Stimulated activated effector memory CD8-positive, alpha-beta T cell treated with anti-CD3 and anti-CD28 coated beads, Interleukin-12 subunit alpha, Interleukin-12 subunit beta, amount 100 ng/mL, for 72 hours (primary cell): ENCODE data around the gene LYRM9.
"Not testable (repeated sequence)": the region's sequence is repeated elsewhere in the genome, so short reads cannot be mapped to it uniquely, and the experiment has no call there.

Experiments used
- ATAC-seq: fragments of 150-1000 bp; cut with Tn5 transposase; 2 replicates; pipeline ENCODE4 v1.10.0; 2021
- DNase-seq, 2 donors: peaks; one replicate each; pipeline ENCODE4 v3.0.0; 2021 to 2022; ENCODE audit warnings: low spot score in 2 of 2
- H3K27ac Mint-ChIP-seq: one replicate; pipeline ENCODE4 v1.8.0; 2022; ENCODE audit warnings: mild to moderate bottlenecking, mixed read lengths
- H3K36me3 Mint-ChIP-seq: one replicate; pipeline ENCODE4 v1.8.0; 2022; ENCODE audit warnings: mild to moderate bottlenecking, mixed read lengths
- H3K4me1 Mint-ChIP-seq: one replicate; pipeline ENCODE4 v1.8.0; 2022; ENCODE audit warnings: mixed read lengths
- H3K4me3 Mint-ChIP-seq: one replicate; pipeline ENCODE4 v1.8.0; 2022; ENCODE audit warnings: mild to moderate bottlenecking, mixed read lengths
- H3K9me3 Mint-ChIP-seq: one replicate; pipeline ENCODE4 v1.8.0; 2022; ENCODE audit warnings: mixed read lengths

Gene LYRM9

GRCh38 chr17:27893841-27894503, 807 bp upstream of the LYRM9 start:
- ATAC-seq: no peak
- Mint-ChIP-seq H3K9me3 (no peaks in the 10 kb centered on the region), H3K36me3 (peaks cover 6% of the 10 kb centered on the region), H3K27ac (peak overlapping the region; percentile 75), H3K4me3 (peak overlapping the region; percentile 72), H3K4me1 (peaks cover 14% of the 10 kb centered on the region)
- DNase-seq: no peak

DNA sequence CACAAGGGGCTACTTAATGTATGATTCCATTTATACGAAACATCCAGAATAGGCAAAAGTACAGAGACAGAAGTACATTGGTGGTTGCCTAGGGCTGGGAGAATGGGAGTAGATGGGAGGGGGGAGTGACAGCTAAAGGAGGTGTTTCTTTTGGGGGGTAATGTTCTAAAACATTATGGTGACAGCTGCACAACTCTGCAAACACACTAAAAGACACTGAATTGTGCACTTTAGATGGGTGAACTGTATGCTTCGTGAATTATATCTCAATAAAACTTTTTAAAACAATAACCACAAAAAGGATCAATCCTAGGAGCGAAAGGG, 661 bp downstream of the LYRM9 start:
- peak overlapping the region; percentile 72 for H3K4me3 Mint-ChIP-seq
- DNase-seq (no peak), ATAC-seq (no peak)
- peaks cover 6% of the 10 kb centered on the region for H3K36me3 Mint-ChIP-seq
- H3K27ac Mint-ChIP-seq: peak overlapping the region; percentile 41
- H3K4me1 Mint-ChIP-seq: peaks cover 24% of the 10 kb centered on the region
- no peaks in the 10 kb centered on the region for H3K9me3 Mint-ChIP-seq

- H3K4me3 Mint-ChIP-seq: no peak overlapping the region
- ATAC-seq: no peak
Measured at GRCh38 chr17:27891841-27892240, 1.3 kb downstream of the LYRM9 start.

DNA sequence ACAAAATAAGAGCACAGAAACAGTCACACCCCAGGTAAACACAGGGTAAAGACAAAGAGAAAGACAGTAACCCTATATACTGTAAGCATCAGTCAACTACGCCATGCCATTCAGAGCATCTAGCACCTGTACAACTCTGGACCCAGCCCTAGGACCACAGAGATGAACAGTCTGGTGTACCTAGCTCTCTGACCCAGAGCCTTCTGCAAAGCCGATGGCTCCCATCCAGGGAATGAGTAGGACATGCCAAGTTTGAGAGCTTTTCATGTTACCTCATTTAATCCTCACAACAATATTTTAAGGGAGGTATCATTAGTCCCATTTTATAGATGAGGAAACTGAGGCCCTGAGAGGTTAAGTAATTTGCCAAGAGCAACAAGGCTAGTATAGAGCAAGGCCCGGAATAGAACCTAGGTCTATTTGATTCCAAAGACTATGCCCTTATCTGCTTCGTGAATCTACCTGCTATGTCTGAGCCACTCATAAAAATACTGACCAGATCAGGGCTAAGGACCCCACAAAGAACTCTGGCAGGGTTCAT, 3.4 kb downstream of the LYRM9 start:
- Mint-ChIP-seq H3K9me3 (no peaks in the 10 kb centered on the region), H3K27ac (no peak overlapping the region), H3K4me1 (peaks cover 35% of the 10 kb centered on the region), H3K4me3 (no peak overlapping the region), H3K36me3 (peaks cover 6% of the 10 kb centered on the region)
- DNase-seq: no peak
- no peak for ATAC-seq

More at GRCh38 chr17:27891841-27892240, 1.3 kb downstream of the LYRM9 start:
- H3K27ac Mint-ChIP-seq: no peak overlapping the region
- peaks cover 6% of the 10 kb centered on the region for H3K36me3 Mint-ChIP-seq
- H3K9me3 Mint-ChIP-seq: no peaks in the 10 kb centered on the region
- peaks cover 27% of the 10 kb centered on the region for H3K4me1 Mint-ChIP-seq
- no peak for DNase-seq

- Mint-ChIP-seq H3K9me3 (no peaks in the 10 kb centered on the region), H3K4me1 (peaks cover 30% of the 10 kb centered on the region), H3K27ac (peak overlapping the region; percentile 69), H3K4me3 (no peak overlapping the region), H3K36me3 (peaks cover 6% of the 10 kb centered on the region)
- DNase-seq (no peak), ATAC-seq (no peak)
Measured at GRCh38 chr17:27888945-27889344, 4.2 kb downstream of the LYRM9 start.

DNA sequence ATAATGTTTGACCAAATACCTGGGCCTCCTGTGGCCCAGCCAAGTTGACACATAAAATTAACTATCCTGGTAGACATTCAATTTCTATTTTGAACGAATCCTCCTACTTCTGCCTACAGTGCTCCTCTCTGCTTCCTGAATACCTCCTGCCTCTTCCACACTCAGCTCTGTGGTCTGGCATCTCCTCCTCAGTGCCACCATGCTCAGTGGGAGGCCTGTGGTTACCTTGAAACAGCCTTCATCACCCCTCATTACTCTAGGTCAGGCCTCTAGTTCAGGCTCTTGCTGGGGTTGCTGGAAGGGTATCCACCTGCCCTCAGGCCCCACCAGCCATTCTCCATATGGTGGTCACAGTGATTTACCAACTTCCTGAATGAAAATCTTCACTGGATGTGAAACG, 5.1 kb downstream of the LYRM9 start:
- Mint-ChIP-seq H3K36me3 (no peaks in the 10 kb centered on the region), H3K27ac (peak overlapping the region; percentile 26), H3K4me1 (peaks cover 23% of the 10 kb centered on the region), H3K4me3 (no peak overlapping the region), H3K9me3 (no peaks in the 10 kb centered on the region)
- DNase-seq (no peak), ATAC-seq (no peak)

GRCh38 chr17:27886348-27886906, 6.7 kb downstream of the LYRM9 start:
- not testable (repeated sequence) for H3K4me3 Mint-ChIP-seq, H3K9me3 Mint-ChIP-seq, DNase-seq, H3K27ac Mint-ChIP-seq, H3K36me3 Mint-ChIP-seq, ATAC-seq
- H3K4me1 Mint-ChIP-seq: peaks cover 23% of the 10 kb centered on the region

DNA sequence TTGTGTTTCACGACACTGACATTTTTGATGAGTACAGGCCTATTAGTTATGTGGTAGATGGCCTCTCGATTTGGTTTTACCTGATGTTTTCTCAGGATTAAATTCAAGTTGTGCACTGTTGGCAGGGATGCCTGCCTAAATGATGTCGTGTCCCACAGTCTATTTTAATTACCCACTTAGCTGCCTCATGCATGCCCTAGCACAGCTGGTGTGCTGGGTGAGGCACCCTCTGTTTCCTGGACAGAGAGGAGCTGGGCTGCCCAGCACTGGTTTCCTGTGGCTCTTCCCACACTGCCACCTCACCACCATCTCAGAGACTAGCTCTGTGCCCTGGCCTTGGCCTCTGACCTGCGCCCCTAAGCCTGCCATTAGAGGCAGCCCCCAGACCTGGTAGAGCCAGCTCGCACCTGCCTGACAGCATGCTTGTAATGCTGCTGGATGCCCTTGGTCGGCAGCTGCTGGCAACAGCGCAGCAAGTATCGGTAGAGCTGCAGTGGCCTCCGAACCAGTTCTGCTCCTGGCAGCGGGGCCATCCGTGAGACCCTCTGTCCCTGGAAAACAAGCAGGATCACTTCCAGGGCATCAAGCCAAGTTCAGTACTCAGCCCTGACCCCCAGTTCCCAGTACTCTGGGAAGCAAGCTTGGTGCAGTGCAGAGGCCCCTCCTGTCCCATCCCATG, 10.9 kb downstream of the LYRM9 start:
- DNase-seq: no peak
- Mint-ChIP-seq H3K4me3 (no peak overlapping the region), H3K4me1 (peaks cover 23% of the 10 kb centered on the region), H3K27ac (no peak overlapping the region), H3K36me3 (no peaks in the 10 kb centered on the region), H3K9me3 (no peaks in the 10 kb centered on the region)
- ATAC-seq: no peak

- Mint-ChIP-seq H3K9me3 (no peaks in the 10 kb centered on the region), H3K4me3 (no peak overlapping the region), H3K4me1 (peaks cover 12% of the 10 kb centered on the region), H3K36me3 (no peaks in the 10 kb centered on the region), H3K27ac (no peak overlapping the region)
- DNase-seq: peak; percentile 53 to 82
- ATAC-seq: peak; percentile 89
Measured at GRCh38 chr17:27879987-27880608, 13.1 kb downstream of the LYRM9 start.

GRCh38 chr17:27878776-27879562, 14.2 kb downstream of the LYRM9 start:
- peak overlapping the region; percentile 37 for H3K27ac Mint-ChIP-seq
- no peak for DNase-seq
- no peaks in the 10 kb centered on the region for H3K36me3 Mint-ChIP-seq
- H3K9me3 Mint-ChIP-seq: no peaks in the 10 kb centered on the region
- H3K4me3 Mint-ChIP-seq: no peak overlapping the region
- H3K4me1 Mint-ChIP-seq: peaks cover 12% of the 10 kb centered on the region
- ATAC-seq: peak; percentile 29

DNA sequence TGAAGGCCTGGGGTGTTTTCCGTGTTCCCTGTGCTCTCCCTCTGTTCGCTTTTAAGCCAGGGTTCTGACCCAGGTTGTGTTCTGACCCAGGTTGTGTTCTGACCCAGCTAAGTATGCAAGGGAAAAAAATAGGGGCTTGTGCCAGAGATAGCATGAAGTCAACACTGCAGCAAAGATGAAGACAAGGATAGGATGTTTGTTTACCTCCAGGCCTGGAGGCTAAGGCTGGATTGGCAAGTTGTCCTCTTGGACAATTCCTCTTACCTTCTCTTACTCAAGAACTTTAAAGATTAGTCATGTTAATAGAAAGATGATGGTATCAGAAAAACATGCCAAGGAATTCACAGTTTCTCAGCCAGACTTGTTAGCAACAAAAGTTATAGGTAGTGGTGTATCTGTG, 19.4 kb downstream of the LYRM9 start:
- no peak for ATAC-seq
- no peaks in the 10 kb centered on the region for H3K36me3 Mint-ChIP-seq
- no peak for DNase-seq
- no peaks in the 10 kb centered on the region for H3K9me3 Mint-ChIP-seq
- H3K4me3 Mint-ChIP-seq: no peak overlapping the region
- H3K4me1 Mint-ChIP-seq: peaks cover 4% of the 10 kb centered on the region
- no peak overlapping the region for H3K27ac Mint-ChIP-seq

DNA sequence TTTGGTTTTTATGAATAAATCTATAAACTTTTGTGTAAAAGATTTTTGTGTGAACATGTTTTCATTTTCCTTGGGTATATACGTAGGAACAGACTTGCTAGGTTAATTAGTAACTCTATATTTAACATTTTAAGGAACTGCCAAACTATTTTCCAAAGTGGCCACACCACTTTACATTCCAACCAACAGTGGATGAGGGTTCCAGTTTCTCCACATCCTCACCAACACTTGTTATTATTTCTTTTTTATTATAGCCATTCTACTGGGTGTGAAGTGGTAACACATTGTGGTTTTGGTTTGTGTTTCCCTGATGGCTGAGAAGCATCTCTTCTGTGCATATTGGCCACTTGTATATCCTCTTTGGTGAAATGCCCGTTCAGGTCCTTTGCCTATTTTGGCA, 20.0 kb downstream of the LYRM9 start:
- H3K4me3 Mint-ChIP-seq: no peak overlapping the region

DNA sequence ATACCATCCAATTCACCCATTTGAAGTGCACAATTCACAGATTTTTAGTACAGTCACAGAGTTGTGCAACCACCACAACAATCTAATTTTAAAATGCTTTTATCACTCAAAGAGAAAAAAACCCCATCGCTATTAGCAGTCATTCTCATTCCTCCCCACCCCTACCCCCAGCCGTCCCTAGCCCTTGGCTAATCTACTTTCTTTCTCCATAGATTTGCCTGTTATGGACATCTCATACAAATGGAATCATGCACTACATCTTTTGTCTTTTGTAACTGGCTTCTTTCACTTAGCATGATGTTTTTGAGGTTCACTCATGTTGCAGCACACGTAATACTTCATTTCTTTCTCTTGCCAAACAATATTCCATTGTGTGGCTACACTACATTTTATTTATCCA, 20.4 kb downstream of the LYRM9 start:
- ATAC-seq (no peak), DNase-seq (no peak)
- no peaks in the 10 kb centered on the region for H3K4me1 Mint-ChIP-seq
- H3K27ac Mint-ChIP-seq: no peak overlapping the region
- H3K36me3 Mint-ChIP-seq: no peaks in the 10 kb centered on the region
- no peaks in the 10 kb centered on the region for H3K9me3 Mint-ChIP-seq
- H3K4me3 Mint-ChIP-seq: no peak overlapping the region

More for the DNA sequence above, 20.0 kb downstream of the LYRM9 start:
- no peaks in the 10 kb centered on the region for H3K9me3 Mint-ChIP-seq
- H3K4me1 Mint-ChIP-seq: no peaks in the 10 kb centered on the region
- ATAC-seq: no peak
- no peaks in the 10 kb centered on the region for H3K36me3 Mint-ChIP-seq
- H3K27ac Mint-ChIP-seq: no peak overlapping the region
- no peak for DNase-seq

DNA sequence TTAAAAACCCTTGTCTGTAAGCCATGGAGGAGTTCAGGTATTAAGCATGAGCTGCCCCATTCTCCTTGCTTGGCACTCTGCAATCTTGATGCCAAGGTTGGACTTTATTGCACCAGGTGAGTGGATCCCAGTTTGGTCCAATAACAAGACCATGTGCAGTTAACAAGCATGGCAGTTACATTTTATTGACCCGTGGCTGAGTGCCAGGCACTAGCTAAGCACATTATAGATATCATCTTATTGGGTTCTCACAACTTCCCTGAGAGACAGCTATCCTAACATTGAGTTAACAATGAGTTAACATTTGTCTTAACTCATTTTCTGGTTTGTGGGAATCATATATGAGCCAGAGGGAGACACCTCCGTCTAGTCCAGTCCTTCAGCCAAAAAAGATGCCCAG, 21.8 kb downstream of the LYRM9 start:
- Mint-ChIP-seq H3K4me1 (no peaks in the 10 kb centered on the region), H3K9me3 (no peaks in the 10 kb centered on the region), H3K4me3 (no peak overlapping the region), H3K36me3 (no peaks in the 10 kb centered on the region), H3K27ac (no peak overlapping the region)
- DNase-seq (no peak), ATAC-seq (no peak)

DNA sequence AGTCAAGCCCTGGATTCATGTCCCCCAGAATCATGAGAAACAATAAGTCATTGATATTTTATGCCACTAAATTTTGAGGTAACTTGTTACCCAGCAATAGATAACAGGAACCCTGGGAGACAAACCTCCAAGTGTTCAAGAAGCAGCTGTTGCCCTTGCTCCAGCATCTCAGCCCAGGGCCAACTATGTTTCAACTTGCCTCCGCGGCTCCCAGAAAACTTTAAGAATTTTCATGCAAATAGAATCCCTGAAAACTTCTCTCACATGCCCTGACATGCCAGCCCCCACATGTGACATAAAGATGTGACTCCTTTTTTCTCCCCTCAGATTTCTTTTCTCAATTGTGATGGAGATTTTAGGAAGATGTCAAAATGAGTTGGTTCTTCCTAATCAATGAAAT, 22.8 kb downstream of the LYRM9 start:
- Mint-ChIP-seq H3K36me3 (no peaks in the 10 kb centered on the region), H3K4me3 (no peak overlapping the region), H3K4me1 (no peaks in the 10 kb centered on the region), H3K27ac (no peak overlapping the region), H3K9me3 (no peaks in the 10 kb centered on the region)
- DNase-seq: no peak
- ATAC-seq: no peak
